ENCODE results near the gene XPNPEP3.

The XPNPEP3 gene

DNA sequence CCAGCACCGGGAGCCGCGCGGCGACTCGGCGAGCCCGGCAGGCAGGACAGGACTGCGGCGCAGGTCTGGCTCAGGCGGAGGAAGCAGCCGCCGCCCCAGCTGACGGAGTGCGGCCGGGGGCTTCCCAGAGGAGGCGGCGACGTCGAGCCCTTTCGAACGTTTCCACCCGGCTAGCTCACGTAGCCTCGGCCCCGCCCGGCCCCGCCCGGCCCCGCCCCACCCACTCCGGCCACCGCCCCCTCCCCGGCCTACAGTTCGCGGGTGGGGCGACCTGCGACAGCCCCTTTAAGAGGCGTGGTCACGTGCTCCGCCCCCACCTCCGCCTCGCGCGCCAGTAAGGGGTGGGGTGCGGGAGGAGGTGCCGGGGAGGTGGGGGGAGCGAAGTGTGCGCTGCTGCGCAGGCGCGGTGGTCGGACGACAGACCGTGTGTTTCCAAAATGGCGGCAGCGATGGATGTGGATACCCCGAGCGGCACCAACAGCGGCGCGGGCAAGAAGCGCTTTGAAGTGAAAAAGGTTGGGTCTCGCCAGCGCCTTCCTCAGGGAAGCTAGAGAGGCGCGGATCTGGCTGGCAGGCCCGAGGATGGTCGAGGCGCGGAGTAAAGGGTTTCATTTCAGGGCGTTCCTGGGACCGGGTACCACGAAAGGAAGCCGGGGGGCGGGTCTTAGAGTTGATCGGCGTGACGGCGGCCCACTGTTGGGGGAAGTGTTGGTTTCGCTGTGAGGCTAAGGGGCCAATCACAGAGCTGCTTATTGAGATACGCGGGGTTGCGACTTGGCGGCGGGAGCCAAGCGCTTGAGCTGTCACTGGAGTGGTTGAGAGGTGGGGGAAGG lies 94.2 kb downstream of the XPNPEP3 start, which contains the start of gene RBX1:
Gene RBX1 (plus strand): TSS at position 417 of the 833 bp plus-strand sequence. CDS start 21 bp downstream, at position 438.
- DNase-seq (ENCODE audit: low read depth): peak; percentile 98

DNA sequence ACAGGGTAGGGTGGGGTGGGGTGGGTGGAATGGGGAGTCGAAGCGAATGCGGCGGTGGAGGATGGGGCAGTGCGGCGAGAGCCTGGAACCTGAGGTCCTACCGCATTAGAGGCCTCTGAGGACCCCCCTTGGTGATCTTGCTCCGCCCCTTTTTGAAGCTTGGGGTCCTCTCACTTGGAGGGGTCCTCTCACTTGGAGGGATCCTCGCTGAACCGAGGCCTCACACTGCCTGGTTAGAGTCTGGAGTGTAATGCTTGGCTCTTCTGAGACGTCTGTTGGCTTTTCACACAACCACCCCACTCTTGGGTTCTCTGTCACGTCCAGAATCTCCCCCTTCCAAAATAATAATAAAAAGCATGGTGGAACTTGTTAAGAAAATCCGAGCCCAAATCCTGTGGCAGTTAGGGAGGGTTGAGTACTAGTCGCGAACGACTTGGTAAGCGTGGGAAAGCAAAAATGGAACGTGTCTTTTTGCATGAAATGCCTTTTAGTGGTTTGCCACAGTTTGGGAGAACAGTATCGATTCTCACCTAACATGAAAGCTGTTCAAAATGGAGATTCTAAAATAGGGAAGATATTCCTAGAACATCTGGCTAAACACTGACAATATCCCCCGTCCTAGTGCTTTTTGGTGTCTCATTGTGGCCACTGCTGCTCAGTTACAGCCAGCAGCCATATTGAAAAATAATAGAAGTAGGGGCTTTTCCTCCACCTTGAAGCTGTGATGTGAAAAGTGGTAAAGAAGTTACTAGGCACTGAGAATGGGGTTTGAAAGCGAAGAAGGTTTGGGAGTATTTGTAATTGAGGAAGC lies 95.1 kb downstream of the XPNPEP3 start:
- DNase-seq (ENCODE audit: low read depth): no peak

DNA sequence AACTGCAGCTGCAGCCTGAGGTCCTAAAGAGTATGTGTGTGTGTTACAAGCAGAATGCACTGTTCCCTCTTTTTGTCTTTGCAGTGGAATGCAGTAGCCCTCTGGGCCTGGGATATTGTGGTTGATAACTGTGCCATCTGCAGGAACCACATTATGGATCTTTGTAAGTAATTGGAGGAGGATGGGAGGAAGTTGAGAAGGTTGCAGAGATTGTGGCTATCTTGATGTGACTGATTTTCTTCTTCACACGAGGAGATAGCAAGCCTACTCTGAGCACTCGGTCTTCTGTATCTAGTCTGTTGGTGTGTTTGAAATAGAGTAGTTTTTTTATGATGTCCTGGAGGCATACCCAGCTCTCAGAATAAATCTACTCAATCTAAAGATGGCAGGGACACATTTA lies 96.5 kb downstream of the XPNPEP3 start:
- no peak for DNase-seq (ENCODE audit: low read depth)

DNA sequence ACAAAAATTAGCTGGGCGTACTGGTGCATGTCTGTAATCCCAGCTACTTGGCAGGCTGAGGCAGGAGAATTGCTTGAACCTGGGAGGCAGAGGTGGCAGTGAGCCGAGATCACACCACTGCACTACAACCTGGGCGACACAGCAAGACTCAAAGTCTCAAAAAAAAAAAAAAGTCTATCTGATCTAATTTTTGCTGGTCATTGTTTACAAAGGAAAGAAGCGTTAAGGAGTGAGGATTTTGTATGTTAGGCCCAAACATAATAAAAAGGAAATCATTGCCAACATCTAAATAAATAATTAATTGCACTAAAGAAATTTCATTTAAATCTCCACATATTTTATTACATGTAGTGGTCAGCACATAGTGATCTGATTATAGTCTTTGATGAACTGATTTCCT lies 97.2 kb downstream of the XPNPEP3 start:
- no peak for DNase-seq (ENCODE audit: low read depth)

DNA sequence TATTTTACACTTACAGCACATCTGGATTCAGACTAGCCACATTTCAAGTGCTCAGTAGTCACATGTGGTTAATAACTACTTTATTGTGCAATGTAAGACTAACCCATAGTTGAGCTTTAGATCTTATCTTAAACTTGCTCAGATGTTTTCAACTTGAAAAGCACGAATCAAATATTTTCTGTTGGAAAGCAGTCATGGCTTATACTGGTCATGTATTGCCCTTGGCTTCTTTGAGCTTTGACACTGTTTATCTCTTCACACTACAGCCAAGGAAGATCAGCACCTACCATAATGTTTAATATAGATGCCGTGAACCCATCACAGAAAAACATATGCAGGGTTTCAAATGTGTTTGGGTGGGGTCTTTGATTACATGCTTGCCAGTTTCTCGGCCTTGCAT lies 98.6 kb downstream of the XPNPEP3 start:
- DNase-seq (ENCODE audit: low read depth): no peak

DNA sequence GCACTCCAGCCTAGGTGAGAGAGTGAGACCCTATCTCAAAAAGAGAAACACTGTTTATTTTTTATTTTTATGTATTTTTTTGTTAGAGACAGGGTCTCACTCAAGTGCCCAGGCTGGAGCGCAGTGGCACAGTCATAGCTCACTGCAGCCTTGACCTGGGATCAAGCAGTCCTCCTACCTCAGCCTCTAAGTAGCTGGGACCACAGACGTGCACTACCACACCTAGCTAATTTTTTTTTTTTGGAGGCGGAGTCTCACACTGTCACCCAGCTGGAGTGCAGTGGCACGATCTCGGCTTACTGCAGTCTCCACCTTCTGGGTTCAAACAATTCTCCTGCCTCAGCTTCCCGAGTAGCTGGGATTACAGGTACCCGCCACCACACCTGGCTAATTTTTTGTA lies 100.7 kb downstream of the XPNPEP3 start:
- no peak for DNase-seq (ENCODE audit: low read depth)

DNA sequence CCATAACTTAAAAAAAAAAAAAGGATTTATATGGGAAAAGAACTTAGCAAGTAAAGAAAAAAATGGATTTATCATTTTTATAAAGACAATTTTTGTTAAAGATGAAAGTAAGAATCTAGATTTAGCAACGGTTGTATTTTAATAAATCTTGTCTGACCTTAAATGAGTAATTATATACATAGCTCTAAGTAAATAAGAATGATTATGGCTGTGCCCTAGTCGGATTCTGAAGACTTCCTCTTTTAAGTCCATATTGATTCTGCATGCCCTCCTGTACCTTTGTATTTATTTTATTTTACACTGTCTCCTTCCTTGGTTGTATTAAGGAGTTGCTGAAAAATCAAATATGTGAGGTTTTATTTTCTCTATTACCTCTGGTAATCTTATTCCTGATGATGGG lies 101.4 kb downstream of the XPNPEP3 start:
- DNase-seq (ENCODE audit: low read depth): no peak

DNA sequence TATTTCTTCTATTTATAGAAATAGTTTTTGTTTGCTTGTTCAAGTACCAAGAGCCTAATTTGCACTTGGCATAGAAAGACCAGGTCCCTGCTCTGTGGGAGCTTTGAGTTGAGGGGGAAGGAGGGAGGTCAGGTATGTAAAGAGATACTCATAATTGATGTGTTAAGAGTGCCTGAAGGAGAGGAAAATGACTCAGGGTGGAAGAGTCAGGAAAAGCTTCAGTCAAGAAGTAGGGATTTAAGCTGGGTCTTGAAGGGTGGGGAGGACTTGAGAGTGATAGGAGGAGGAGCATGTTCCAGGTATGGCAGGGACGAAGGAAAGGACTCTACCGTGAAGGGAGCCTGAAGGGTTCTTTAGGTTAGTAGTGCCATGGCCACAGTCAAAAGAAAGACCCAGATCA lies 103.2 kb downstream of the XPNPEP3 start:
- no peak for DNase-seq (ENCODE audit: low read depth)

DNA sequence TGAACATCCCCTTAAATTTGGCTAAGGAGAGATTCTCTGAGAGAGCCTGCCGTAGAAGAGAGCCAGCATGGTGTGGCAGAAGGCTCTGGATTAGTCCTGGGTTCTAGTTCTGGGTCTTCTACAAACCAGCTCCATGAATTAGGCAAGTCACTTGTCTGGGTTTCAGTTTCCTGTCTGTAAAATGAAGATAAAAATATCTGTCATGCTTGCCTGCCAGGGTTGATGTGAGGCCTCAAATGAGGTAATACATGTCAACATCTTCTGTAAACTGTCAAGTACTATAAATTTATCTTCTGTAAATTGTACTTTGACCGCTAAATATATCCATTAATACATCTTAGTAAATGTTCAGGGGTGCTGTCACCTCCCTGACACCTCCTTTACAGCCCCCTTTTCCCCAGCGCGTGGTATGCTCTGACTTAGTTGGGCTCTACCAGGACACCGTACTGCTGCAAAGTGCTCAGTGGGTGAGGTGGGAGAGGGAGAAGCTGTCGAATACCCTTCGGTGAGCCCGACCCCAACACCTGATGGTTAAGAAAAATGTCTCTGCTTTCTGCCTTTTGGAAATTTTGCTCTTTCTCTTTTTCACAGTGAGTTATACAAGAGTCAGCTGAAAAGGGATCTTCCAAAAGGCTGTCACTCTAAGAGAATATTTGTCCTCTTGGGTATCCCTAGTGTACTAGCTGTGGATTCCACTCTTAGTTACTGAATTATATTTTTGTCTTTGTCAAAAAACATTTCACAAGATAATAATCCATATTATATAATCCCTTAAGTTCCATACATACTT lies 109.2 kb downstream of the XPNPEP3 start:
- no peak for DNase-seq (ENCODE audit: low read depth)

DNA sequence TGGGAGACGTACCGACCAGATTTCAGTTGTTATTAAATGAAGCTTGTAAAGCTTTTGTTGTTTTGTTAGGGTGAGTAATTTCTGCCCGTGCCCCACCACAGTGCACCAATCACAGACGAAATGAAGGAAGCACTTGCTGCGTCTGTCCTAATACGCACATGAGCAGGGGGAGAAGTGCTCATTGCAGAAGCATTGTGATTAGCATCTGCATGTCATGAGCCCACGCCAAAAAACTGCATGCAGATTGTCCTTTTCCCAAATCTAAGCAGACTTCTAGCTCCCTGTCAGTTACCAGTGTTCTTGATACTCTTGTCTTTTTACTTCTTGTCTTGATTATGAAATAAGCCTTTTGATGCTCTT lies 109.8 kb downstream of the XPNPEP3 start:
- DNase-seq (ENCODE audit: low read depth): no peak

DNA sequence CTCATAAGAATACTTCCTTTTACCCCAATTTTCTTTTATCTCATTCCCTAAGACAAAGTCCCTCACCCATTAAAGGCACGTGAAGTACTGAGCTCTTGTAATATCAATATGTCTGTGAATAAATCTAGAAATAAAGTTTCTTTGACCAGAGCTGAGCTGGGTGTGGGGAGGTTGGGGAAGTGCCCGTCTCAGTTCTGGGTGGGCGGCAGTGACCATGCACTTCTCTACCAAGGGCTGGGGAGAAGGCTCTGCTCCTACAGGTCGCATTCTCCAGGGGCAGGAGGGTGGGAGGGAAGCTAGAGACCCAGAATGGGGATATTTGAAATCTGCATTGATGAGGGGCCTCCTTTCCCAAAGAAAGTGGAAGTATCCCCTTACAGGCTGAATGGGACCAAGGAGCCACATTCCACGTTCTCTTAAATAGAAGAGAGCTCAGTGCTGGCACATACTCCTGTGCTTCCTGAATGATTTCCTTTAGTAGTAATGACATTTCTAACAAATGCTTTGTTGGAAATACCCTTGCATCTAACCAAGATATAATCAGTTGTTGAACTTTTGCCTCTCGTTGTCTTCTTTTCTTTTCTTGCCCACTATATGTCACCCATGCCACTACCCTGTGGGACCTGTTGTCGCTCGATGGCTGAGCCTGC lies 110.3 kb downstream of the XPNPEP3 start:
- no peak for DNase-seq (ENCODE audit: low read depth)

DNA sequence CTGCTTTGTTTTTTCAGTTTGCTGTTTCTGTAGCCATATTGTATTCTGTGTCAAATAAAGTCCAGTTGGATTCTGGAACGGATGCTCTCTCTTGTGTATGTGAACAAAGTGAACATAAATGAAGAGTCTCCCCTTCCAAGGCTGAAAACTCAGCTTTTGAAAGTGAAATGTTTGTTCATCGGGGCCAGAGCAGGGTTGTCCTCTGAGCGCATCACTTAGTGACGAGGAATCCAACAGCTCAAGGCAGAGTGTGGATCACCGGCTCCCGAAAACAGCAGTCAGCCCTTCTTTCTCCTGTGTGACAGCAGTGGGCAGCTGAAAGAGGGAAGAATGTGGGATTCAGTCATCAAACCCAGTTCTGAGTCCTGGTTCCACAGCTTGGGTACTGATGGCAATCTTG lies 115.6 kb downstream of the XPNPEP3 start:
- no peak for DNase-seq (ENCODE audit: low read depth)

DNA sequence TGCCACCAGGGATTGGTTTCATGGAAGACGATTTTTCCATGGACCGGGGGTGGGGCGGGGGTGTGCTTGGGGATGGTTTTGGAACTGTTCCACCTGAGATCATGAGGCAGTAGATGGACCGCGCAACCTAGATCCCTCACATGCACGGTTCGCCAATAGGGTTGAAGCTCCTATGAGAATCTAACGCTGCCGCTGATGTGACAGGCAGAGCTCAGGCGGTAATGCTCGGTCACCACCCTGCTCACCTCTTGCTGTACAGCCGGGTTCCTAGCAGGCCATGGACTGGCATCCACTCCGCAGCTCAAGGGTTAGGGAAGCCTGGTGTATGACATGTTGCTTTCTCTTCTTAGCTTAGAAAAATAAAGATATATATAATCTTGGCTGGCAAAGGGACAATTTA lies 116.2 kb downstream of the XPNPEP3 start:
- DNase-seq (ENCODE audit: low read depth): no peak

DNA sequence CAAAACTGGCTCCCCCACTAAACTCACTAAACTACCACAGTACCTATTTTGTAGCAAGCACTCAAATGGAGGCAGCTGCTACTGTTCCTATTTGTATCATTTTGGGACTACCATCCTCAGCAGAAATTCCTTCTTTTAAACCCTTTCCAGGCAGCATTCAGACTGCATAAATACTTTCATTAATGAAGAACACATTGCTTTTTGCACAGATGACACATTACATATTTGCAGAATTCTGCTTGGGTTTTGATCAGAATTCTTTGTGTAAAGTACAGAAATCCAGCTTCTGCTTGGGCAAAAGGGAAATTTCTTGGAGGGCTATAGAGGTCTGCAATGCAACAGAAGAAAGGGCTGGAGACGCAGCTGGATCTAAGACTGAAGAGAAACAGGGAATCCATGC lies 118.4 kb downstream of the XPNPEP3 start:
- no peak for DNase-seq (ENCODE audit: low read depth)

DNA sequence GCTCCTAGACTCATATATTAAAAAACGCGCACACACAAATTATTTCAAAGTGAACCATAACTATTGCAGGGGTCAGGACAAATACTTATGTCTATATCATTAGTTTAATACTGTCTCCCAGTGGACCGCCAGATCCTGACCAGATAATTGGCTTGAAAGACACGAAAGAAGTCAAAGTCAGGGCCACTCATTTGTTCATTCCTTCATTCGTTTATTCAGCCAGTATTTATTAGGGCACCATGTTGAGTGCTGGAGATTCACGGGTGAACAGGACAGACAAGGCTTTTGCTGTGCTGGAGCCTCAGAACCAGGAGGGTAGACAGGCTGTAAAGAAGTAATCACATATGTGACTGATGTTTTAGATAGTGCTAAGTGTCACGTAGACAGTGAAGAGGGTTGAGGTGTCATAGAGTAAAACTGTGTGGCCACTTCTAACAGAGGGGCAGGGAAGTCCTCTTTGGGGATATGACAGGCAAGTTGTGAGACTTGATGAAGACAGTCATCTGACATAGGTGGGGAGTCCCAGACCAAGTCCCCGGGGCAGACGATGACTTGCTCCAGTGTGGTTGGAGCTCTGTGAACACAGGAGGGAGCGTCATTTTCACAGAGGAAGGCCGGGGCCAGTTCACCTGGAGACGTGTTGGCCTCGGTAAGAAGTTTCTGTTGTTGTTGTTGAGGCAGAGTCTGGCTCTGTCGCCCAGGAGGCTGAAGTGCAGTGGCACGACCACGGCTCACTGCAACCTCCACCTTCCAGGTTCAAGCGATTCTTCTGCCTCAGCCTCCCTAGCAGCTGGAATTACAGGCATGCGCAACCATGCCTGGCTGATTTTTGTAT lies 120.1 kb downstream of the XPNPEP3 start:
- no peak for DNase-seq (ENCODE audit: low read depth)

DNA sequence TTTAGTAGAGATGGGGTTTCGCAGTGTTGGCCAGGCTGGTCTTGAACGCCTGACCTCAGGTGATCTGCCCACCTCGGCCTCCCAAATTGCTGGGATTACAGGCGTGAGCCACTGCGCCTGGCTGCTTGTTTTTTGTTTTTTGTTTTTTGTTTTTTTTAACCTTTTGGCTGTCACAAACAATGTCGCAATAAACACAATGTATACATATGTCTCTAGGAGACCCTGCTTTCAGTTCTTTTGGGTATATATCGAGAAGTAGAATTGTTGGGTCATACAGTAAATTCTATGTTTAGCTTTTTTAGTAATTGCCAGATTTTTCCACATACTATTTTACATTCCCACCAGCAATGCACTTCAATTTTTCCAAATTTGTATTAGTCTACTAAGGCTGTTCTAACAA lies 122.2 kb downstream of the XPNPEP3 start:
- DNase-seq (ENCODE audit: low read depth): no peak

DNA sequence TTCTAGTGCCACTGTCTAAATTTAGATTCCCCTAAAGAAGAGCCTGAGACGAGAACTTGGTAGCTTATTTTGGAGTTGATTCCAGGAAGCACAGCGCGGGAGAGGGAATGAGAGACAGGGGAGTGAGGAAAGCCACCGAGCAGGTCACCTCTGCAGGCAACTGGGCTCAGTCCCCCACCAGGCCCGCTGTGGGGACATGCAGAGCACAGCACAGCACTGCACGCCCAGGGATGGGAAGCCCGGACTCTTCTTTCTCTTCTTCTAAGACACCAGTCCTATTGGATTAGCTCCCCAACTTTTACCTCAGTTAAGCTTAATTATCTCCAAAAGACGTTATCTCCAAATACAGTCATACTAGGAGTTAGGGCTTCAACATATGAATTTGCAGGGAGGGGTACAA lies 122.9 kb downstream of the XPNPEP3 start:
- no peak for DNase-seq (ENCODE audit: low read depth)
